HepG2 (cell line): ENCODE data around the gene HSCB. TPM values are rescaled to one million over a fixed set of nuclear protein-coding genes. Genes with fewer than 3 reads are reported as not detected.

Experiments used
- ATM ChIP-seq: fragments of 450-650 bp; IDR thresholded peaks from 2 replicates; pipeline ENCODE4 v1.7.1; 2017; ENCODE audit warnings: mild to moderate bottlenecking, borderline replicate concordance
- CENPT ChIP-seq: sonication (generic); formaldehyde crosslinking; IDR thresholded peaks from 2 replicates; pipeline ENCODE4 v1.8.0; 2022; ENCODE audit warnings: low read depth, mild to moderate bottlenecking, moderate library complexity, missing genetic modification reagents
- CENPX ChIP-seq: sonication (generic); formaldehyde crosslinking; IDR thresholded peaks from 2 replicates; pipeline ENCODE4 v1.9.0; 2021; ENCODE audit warnings: mild to moderate bottlenecking, missing genetic modification reagents, moderate library complexity
- CERS6 ChIP-seq: sonication (generic); formaldehyde crosslinking; IDR thresholded peaks from 2 replicates; pipeline ENCODE4 v1.5.0; 2020; ENCODE audit warnings: missing genetic modification reagents
- CREM ChIP-seq, 2 experiments: sonication (generic) in 1 of 2; formaldehyde crosslinking in 1 of 2; IDR thresholded peaks; 2 replicates each; pipeline versions ENCODE4 v1.4.0 to v1.6.1; 2016 to 2020; ENCODE audit warnings: antibody characterized with exemption in 1 of 2, mild to moderate bottlenecking in 1 of 2, missing genetic modification reagents in 1 of 2
- HDAC6 ChIP-seq: fragments of 200-600 bp; sonication (generic); IDR thresholded peaks from 2 replicates; pipeline ENCODE4 v1.7.0; 2017; ENCODE audit warnings: mild to moderate bottlenecking, antibody characterized with exemption, low read length, low read depth
- HIC2 ChIP-seq: sonication (generic); formaldehyde crosslinking; IDR thresholded peaks from 2 replicates; pipeline ENCODE4 v1.9.0; 2022; ENCODE audit warnings: low read depth, missing genetic modification reagents
- HOXA9 ChIP-seq: sonication (generic); formaldehyde crosslinking; IDR thresholded peaks from 2 replicates; pipeline ENCODE4 v1.8.1; 2022; ENCODE audit warnings: missing genetic modification reagents, mild to moderate bottlenecking, moderate library complexity, borderline replicate concordance
- KDM6A ChIP-seq: IDR thresholded peaks from 2 replicates; pipeline ENCODE4 v1.6.1; 2016; ENCODE audit warnings: low read depth
- MED1 ChIP-seq: sonication (generic); formaldehyde crosslinking; IDR thresholded peaks from 2 replicates; pipeline ENCODE4 v1.4.0; 2020; ENCODE audit warnings: missing genetic modification reagents
- RBFOX2 ChIP-seq: fragments of 200-400 bp; formaldehyde crosslinking; IDR thresholded peaks from 2 replicates; pipeline ENCODE4 v1.6.1; 2017; ENCODE audit warnings: low read depth, mild to moderate bottlenecking, low read length
- SSRP1 ChIP-seq: IDR thresholded peaks from 2 replicates; pipeline ENCODE4 v1.6.1; 2016; ENCODE audit warnings: control low read depth
- TRIM24 ChIP-seq: sonication (generic); formaldehyde crosslinking; IDR thresholded peaks from 2 replicates; pipeline ENCODE4 v1.8.0; 2022; ENCODE audit warnings: mild to moderate bottlenecking, missing genetic modification reagents
- ZNF121 ChIP-seq: sonication (generic); formaldehyde crosslinking; IDR thresholded peaks from 2 replicates; pipeline ENCODE4 v1.5.0; 2020; ENCODE audit warnings: mild to moderate bottlenecking, missing genetic modification reagents
- ZNF124 ChIP-seq: sonication (generic); formaldehyde crosslinking; IDR thresholded peaks from 2 replicates; pipeline ENCODE4 v1.4.0; 2020; ENCODE audit warnings: missing genetic modification reagents
- ZNF143 ChIP-seq: sonication (generic); formaldehyde crosslinking; IDR thresholded peaks from 2 replicates; pipeline ENCODE4 v1.4.0; 2020; ENCODE audit warnings: missing genetic modification reagents
- ZNF207 ChIP-seq: fragments of 450-650 bp; IDR thresholded peaks from 2 replicates; pipeline ENCODE4 v1.6.1; 2016; ENCODE audit warnings: antibody characterized with exemption, borderline replicate concordance
- ZNF235 ChIP-seq: sonication (generic); formaldehyde crosslinking; IDR thresholded peaks from 2 replicates; pipeline ENCODE4 v1.8.1; 2023; ENCODE audit warnings: mild to moderate bottlenecking, missing genetic modification reagents, borderline replicate concordance
- ZNF3 ChIP-seq: IDR thresholded peaks from 2 replicates; pipeline ENCODE4 v1.7.0; 2017; ENCODE audit warnings: inconsistent platforms
- ZNF576 ChIP-seq: sonication (generic); formaldehyde crosslinking; IDR thresholded peaks from 2 replicates; pipeline ENCODE4 v1.4.0; 2020; ENCODE audit warnings: mild to moderate bottlenecking, missing genetic modification reagents
- ZNF75D ChIP-seq: sonication (generic); formaldehyde crosslinking; IDR thresholded peaks from 2 replicates; pipeline ENCODE4 v1.8.1; 2023; ENCODE audit warnings: missing genetic modification reagents, mild to moderate bottlenecking, borderline replicate concordance
- ZNF773 ChIP-seq: sonication (generic); formaldehyde crosslinking; IDR thresholded peaks from 2 replicates; pipeline ENCODE4 v1.4.0; 2020; ENCODE audit warnings: missing genetic modification reagents, borderline replicate concordance
- ZNF784 ChIP-seq: sonication (generic); formaldehyde crosslinking; IDR thresholded peaks from 2 replicates; pipeline ENCODE4 v1.5.1; 2020; ENCODE audit warnings: missing genetic modification reagents, mild to moderate bottlenecking, borderline replicate concordance
- polyA plus RNA-seq, 8 experiments: library from polyadenylated mRNA; depleted of rRNA in 3 of 8; stranded (reverse) in 7 of 8; unstranded in 1 of 8; fragments of >200 nt; fragmentation: Illumina TruSeq in 4 of 8; extraction: Trizol in 4 of 8; gene quantifications; 2 replicates each; pipeline versions ENCODE4 v1.2.1 to v1.2.3, GENCODE V29; 2011 to 2016; ENCODE audit warnings: low read depth in 4 of 8, missing spikeins in 1 of 8, mixed read lengths in 1 of 8; ENCODE audit not compliant: insufficient read depth in 1 of 8
- total RNA-seq, 5 experiments: library from RNA; depleted of rRNA; stranded (reverse); fragments of >200 nt; fragmentation: Illumina TruSeq; extraction: Trizol; gene quantifications; 2 replicates each; pipeline ENCODE4 v1.2.3, GENCODE V29; 2016; ENCODE audit warnings: low read depth in 1 of 5

Gene HSCB
- total and polyA plus RNA-seq, 2 of the 13 experiments (the other 11 are each of a cell fraction or from before 2014, with no cell fraction given), result 15.4 to 20.9 TPM

GRCh38 chr22:28711820-28712777, 29.7 kb upstream of the HSCB start (continued):
- TF ChIP-seq CREM (IDR thresholded peaks at IDR 0.05), result peak; percentile 65
- TF ChIP-seq CREM (CRISPR knock-in tag; IDR thresholded peaks at IDR 0.05), result no peak
- 0 out of 2 replicates have a peak, but pooled peaks have one; percentile 16 for TF ChIP-seq KDM6A (CRISPR knock-in tag)
- no peak for TF ChIP-seq RBFOX2
- TF ChIP-seq CENPT (CRISPR knock-in tag), result no peak
- no peak for TF ChIP-seq ZNF784
- no peak for TF ChIP-seq HDAC6
- no peak for TF ChIP-seq ZNF207
- no peak for TF ChIP-seq TRIM24 (CRISPR knock-in tag)
- no peak for TF ChIP-seq SSRP1 (CRISPR knock-in tag)
- no peak for TF ChIP-seq ZNF121
- TF ChIP-seq CENPX (CRISPR knock-in tag), result no peak
- 0 out of 2 replicates have a peak, but pooled peaks have one; percentile 6 for TF ChIP-seq MED1 (CRISPR knock-in tag)
- TF ChIP-seq CERS6, result no peak
- TF ChIP-seq HOXA9 (CRISPR knock-in tag), result no peak
- no peak for TF ChIP-seq HIC2 (CRISPR knock-in tag)
- TF ChIP-seq ZNF75D (CRISPR knock-in tag), result no peak
- no peak for TF ChIP-seq ZNF3 (CRISPR knock-in tag)
- TF ChIP-seq ZNF235 (CRISPR knock-in tag), result no peak
- TF ChIP-seq ZNF576 (CRISPR knock-in tag), result no peak
- TF ChIP-seq ATM, result no peak
- no peak for TF ChIP-seq ZNF143
- TF ChIP-seq ZNF773 (CRISPR knock-in tag), result no peak
- 0 out of 2 replicates have a peak, but pooled peaks have one; percentile 16 for TF ChIP-seq ZNF124 (CRISPR knock-in tag)
